ENCODE measurements around the gene CTAG2. TPM values are rescaled to one million over a fixed set of nuclear protein-coding genes. Genes with fewer than 3 reads are reported as not detected.

The CTAG2 gene
- total and polyA plus RNA-seq, 10 of the 15 experiments (the other 5 are each of a cell fraction or from before 2014, with no cell fraction given) = 0.73 TPM; not detected in 9

GRCh38 chrX:154696676-154697045 lies 43.3 kb upstream of the CTAG2 start:
- in situ Hi-C loops (cut with MboI) = no loop called here
- ChIA-PET RAD21 (ENCODE audit: unreplicated experiment) (interaction anchor here (0.9 kb wide), 1 partner anchor 52 kb away, joined by 3 read pairs; no protein-coding TSS in a partner anchor), POLR2A (no interaction called here), SMC1A (ENCODE audit: uncharacterized antibody, unreplicated experiment) (no interaction called here), CTCF (interaction anchor here (1.1 kb wide), 1 partner anchor 11 kb away, joined by 3 read pairs; no protein-coding TSS in a partner anchor)
- DNase-seq (ENCODE audit: low read depth, low spot score) = no peak
- no peaks in the 10 kb centered on the region for H3K9me3 ChIP-seq (replicated peaks; ENCODE audit: control insufficient read depth, insufficient read depth, low read length)
- H3K9ac ChIP-seq (ENCODE audit: control insufficient read depth, insufficient read depth, low read length) = no peak overlapping the region
- no peak for ATAC-seq
- no peak for TF ChIP-seq SMAD5 (IDR thresholded peaks at IDR 0.05; ENCODE audit: low read depth)
- TF ChIP-seq NFYB (IDR thresholded peaks at IDR 0.05; ENCODE audit: insufficient read depth, low read depth, low read length) = no peak
- no peak for TF ChIP-seq PBX3 (IDR thresholded peaks at IDR 0.05; ENCODE audit: insufficient replicate concordance, low read depth, low read length)
- TF ChIP-seq TCF7 (IDR thresholded peaks at IDR 0.05; ENCODE audit: borderline replicate concordance) = no peak
- TF ChIP-seq EGR1 (IDR thresholded peaks at IDR 0.05; ENCODE audit: borderline replicate concordance in 1 of 2, low read depth in 2 of 2, low read length in 2 of 2) = no peak
- no peak for TF ChIP-seq USF2 (IDR thresholded peaks at IDR 0.05; ENCODE audit: borderline replicate concordance, low read depth, low read length)
- no peak for TF ChIP-seq CHD4 (IDR thresholded peaks at IDR 0.05)
- no peak for TF ChIP-seq IRF4 (IDR thresholded peaks at IDR 0.05; ENCODE audit: low read depth, low read length)
- TF ChIP-seq HDAC2 (IDR thresholded peaks at IDR 0.05) = no peak
- TF ChIP-seq MXI1 (IDR thresholded peaks at IDR 0.05; ENCODE audit: low read depth, low read length) = no peak
- no peak for TF ChIP-seq NFYA (IDR thresholded peaks at IDR 0.05; ENCODE audit: borderline replicate concordance, low read depth, low read length)
- no peak for TF ChIP-seq ZNF217 (IDR thresholded peaks at IDR 0.05)
- TF ChIP-seq RELA (IDR thresholded peaks at IDR 0.05; ENCODE audit: borderline replicate concordance, partially characterized antibody) = no peak
- TF ChIP-seq BMI1 (IDR thresholded peaks at IDR 0.05; ENCODE audit: borderline replicate concordance) = no peak
- intact Hi-C loops (cut with micrococcal nuclease; ENCODE audit: unreplicated experiment) = no loop called here
- no peaks in the 10 kb centered on the region for H4K20me1 ChIP-seq (ENCODE audit: control insufficient read depth, insufficient read depth)
- BruUV-seq (replicated peaks) = no TSS peak
- no peak overlapping the region for H3K4me2 ChIP-seq (ENCODE audit: control insufficient read depth, insufficient read depth)
- H3K36me3 ChIP-seq (ENCODE audit: control insufficient read depth in 2 of 2, insufficient read depth in 2 of 2, low read length in 1 of 2) = no peaks in the 10 kb centered on the region
- no peak overlapping the region for H2AFZ ChIP-seq (ENCODE audit: control insufficient read depth, low read depth, low read length)
- FAIRE-seq = no peak
- H3K27ac ChIP-seq (ENCODE audit: control insufficient read depth, insufficient read depth) = no peak overlapping the region
- H3K27me3 ChIP-seq (replicated peaks in 1 of 2; ENCODE audit: control insufficient read depth in 2 of 2, insufficient read depth in 2 of 2, low read length in 1 of 2) = no peaks in the 10 kb centered on the region
- no peaks in the 10 kb centered on the region for H3K4me1 ChIP-seq (ENCODE audit: control insufficient read depth, insufficient read depth, low read length)
- H3K4me3 ChIP-seq = no peak overlapping the region
- no peaks in the 10 kb centered on the region for H3K79me2 ChIP-seq (ENCODE audit: control insufficient read depth, insufficient read depth, low read length)
- 0% methylated on average over 1 of the region's 1 CpG for WGBS (ENCODE audit: insufficient coverage, insufficient replicate concordance, low lambda C conversion rate, missing lambda C conversion rate)
